K562 (cell line): ENCODE results near the gene SRSF9. TPM values are rescaled to one million over a fixed set of nuclear protein-coding genes. Genes with fewer than 3 reads are reported as not detected.

Experiments
- ARHGAP35 ChIP-seq: fragments of 450-650 bp; IDR thresholded peaks from 2 replicates; pipeline ENCODE4 v1.6.1; 2018; ENCODE audit not compliant: partially characterized antibody
- CCAR2 ChIP-seq: fragments of 200-400 bp; formaldehyde crosslinking; IDR thresholded peaks from 2 replicates; pipeline ENCODE4 v1.6.1; 2017; ENCODE audit warnings: mild to moderate bottlenecking, low read depth, low read length
- CREB5 ChIP-seq: fragments of 250-450 bp; sonication (Bioruptor Pico); IDR thresholded peaks from 2 replicates; pipeline ENCODE4 v1.5.0; 2020; ENCODE audit warnings: mild to moderate bottlenecking
- CREBBP ChIP-seq: IDR thresholded peaks from one replicate; pipeline ENCODE4 v1.6.1; 2012; ENCODE audit warnings: low read depth, mild to moderate bottlenecking, control low read depth, inconsistent platforms, low read length
- HNRNPLL ChIP-seq: fragments of 200-400 bp; formaldehyde crosslinking; IDR thresholded peaks from 2 replicates; pipeline ENCODE4 v1.6.1; 2017; ENCODE audit warnings: low read length, low read depth, mild to moderate bottlenecking; ENCODE audit not compliant: poor library complexity, severe bottlenecking
- IRF9 ChIP-seq: fragments of 450-650 bp; IDR thresholded peaks from 2 replicates; pipeline ENCODE4 v1.6.1; 2016; ENCODE audit warnings: missing biosample characterization, missing genetic modification characterization
- KLF6 ChIP-seq: fragments of 250-450 bp; sonication (Bioruptor Pico); IDR thresholded peaks from 2 replicates; pipeline ENCODE4 v1.4.0; 2020; ENCODE audit warnings: mild to moderate bottlenecking, moderate library complexity, borderline replicate concordance
- RFX7 ChIP-seq: fragments of 250-450 bp; sonication (Bioruptor Pico); IDR thresholded peaks from 2 replicates; pipeline ENCODE4 v1.5.1; 2021; ENCODE audit warnings: mild to moderate bottlenecking
- SETDB1 ChIP-seq: IDR thresholded peaks from one replicate; pipeline ENCODE4 v1.6.1; 2012; ENCODE audit warnings: low read length, control low read depth, inconsistent platforms
- SRSF9 ChIP-seq: fragments of 200-400 bp; formaldehyde crosslinking; IDR thresholded peaks from 2 replicates; pipeline ENCODE4 v1.6.1; 2017; ENCODE audit warnings: low read depth, low read length, borderline replicate concordance
- TAF15 ChIP-seq: fragments of 200-400 bp; formaldehyde crosslinking; IDR thresholded peaks from 2 replicates; pipeline ENCODE4 v1.6.1; 2017; ENCODE audit warnings: mild to moderate bottlenecking, low read depth, low read length, moderate library complexity
- TCF7 ChIP-seq: sonication (generic); IDR thresholded peaks from 2 replicates; pipeline ENCODE4 v1.6.1; 2016; ENCODE audit warnings: antibody characterized with exemption, borderline replicate concordance
- ZBTB1 ChIP-seq: sonication (generic); formaldehyde crosslinking; IDR thresholded peaks from 2 replicates; pipeline ENCODE4 v1.8.1; 2023; ENCODE audit warnings: missing genetic modification reagents, low read depth, mild to moderate bottlenecking, borderline replicate concordance
- ZBTB7A ChIP-seq: IDR thresholded peaks from 2 replicates; pipeline ENCODE4 v1.6.1; 2011; ENCODE audit warnings: low read depth, mild to moderate bottlenecking, low read length, moderate library complexity, borderline replicate concordance; ENCODE audit not compliant: control insufficient read depth
- ZBTB8A ChIP-seq: fragments of 450-650 bp; IDR thresholded peaks from 2 replicates; pipeline ENCODE4 v1.6.1; 2018; ENCODE audit warnings: mild to moderate bottlenecking, moderate library complexity; ENCODE audit not compliant: partially characterized antibody
- ZNF212 ChIP-seq: fragments of 450-650 bp; formaldehyde crosslinking; IDR thresholded peaks from 2 replicates; pipeline ENCODE4 v1.4.0; 2020; ENCODE audit warnings: mild to moderate bottlenecking
- ZNF3 ChIP-seq: fragments of 250-450 bp; sonication (Bioruptor Pico); IDR thresholded peaks from 2 replicates; pipeline ENCODE4 v1.5.0; 2021; ENCODE audit warnings: mild to moderate bottlenecking, moderate library complexity
- ZNF41 ChIP-seq: fragments of 250-450 bp; sonication (Bioruptor Pico); conservative IDR thresholded peaks from 2 replicates; pipeline ENCODE4 v1.4.0; 2020; ENCODE audit warnings: mild to moderate bottlenecking
- ZNF75A ChIP-seq: fragments of 450-650 bp; formaldehyde crosslinking; IDR thresholded peaks from 2 replicates; pipeline ENCODE4 v1.4.0; 2020; ENCODE audit warnings: mild to moderate bottlenecking
- polyA plus RNA-seq, 8 experiments: library from polyadenylated mRNA; depleted of rRNA in 4 of 8; stranded (reverse) in 5 of 8; unstranded in 3 of 8; fragments of >200 nt; fragmentation: Nextera tagmentation in 2 of 8; fragmentation: Illumina TruSeq in 1 of 8; extraction: Ambion mirVana in 2 of 8; extraction: Trizol in 1 of 8; gene quantifications; 2 replicates each; pipeline versions ENCODE4 v1.2.1 to v1.2.3, GENCODE V29; 2011 to 2014; ENCODE audit warnings: inconsistent platforms in 1 of 8, missing spikeins in 1 of 8
- total RNA-seq, 7 experiments: library from RNA; depleted of rRNA in 6 of 7; stranded (reverse); fragments of >200 nt in 6 of 7; fragmentation: Illumina TruSeq in 2 of 7; extraction: Trizol in 2 of 7; gene quantifications; 2 replicates each; pipeline versions ENCODE4 v1.2.1 to v1.2.3, GENCODE V29; 2011 to 2021; ENCODE audit warnings: low replicate concordance in 1 of 7
- TF ChIP-seq, protein P1 (sequence below): IDR thresholded peaks from 2 replicates; pipeline ENCODE4 v1.6.1; 2011; ENCODE audit not compliant: insufficient read length; ENCODE audit errors: extremely low read depth
- TF ChIP-seq, protein P2 (sequence below): fragments of 450-650 bp; IDR thresholded peaks from 2 replicates; pipeline ENCODE4 v1.6.1; 2017; ENCODE audit warnings: antibody characterized with exemption
- TF ChIP-seq, protein P3 (sequence below), 2 experiments: IDR thresholded peaks; 2 replicates each; pipeline ENCODE4 v1.6.1; 2011; ENCODE audit warnings: borderline replicate concordance in 1 of 2, control low read depth in 1 of 2, low read depth in 1 of 2, low read length in 1 of 2, mild to moderate bottlenecking in 1 of 2, mixed read lengths in 1 of 2, moderate library complexity in 1 of 2; ENCODE audit not compliant: insufficient read depth in 1 of 2, insufficient read length in 1 of 2, poor library complexity in 1 of 2, severe bottlenecking in 1 of 2; ENCODE audit errors: extremely low read depth in 1 of 2

SRSF9 gene
- total and polyA plus RNA-seq, 9 of the 15 experiments (the other 6 are each of a cell fraction or from before 2014, with no cell fraction given) = 40.3 to 291 (median 230) TPM

GRCh38 chr12:120469450-120470149, at the start of gene SRSF9 (continued):
- TF ChIP-seq CREBBP = no peak
- TF ChIP-seq ZNF41 (CRISPR knock-in tag) = no peak
- no peak for TF ChIP-seq ZNF3 (CRISPR knock-in tag)
- TF ChIP-seq, protein P1, sequence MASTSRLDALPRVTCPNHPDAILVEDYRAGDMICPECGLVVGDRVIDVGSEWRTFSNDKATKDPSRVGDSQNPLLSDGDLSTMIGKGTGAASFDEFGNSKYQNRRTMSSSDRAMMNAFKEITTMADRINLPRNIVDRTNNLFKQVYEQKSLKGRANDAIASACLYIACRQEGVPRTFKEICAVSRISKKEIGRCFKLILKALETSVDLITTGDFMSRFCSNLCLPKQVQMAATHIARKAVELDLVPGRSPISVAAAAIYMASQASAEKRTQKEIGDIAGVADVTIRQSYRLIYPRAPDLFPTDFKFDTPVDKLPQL = no peak
- no peak for TF ChIP-seq TCF7
- no peak for TF ChIP-seq TAF15
- no peak for TF ChIP-seq IRF9 (tag)
- no peak for TF ChIP-seq ZBTB8A
- TF ChIP-seq ARHGAP35 = no peak
- no peak for TF ChIP-seq HNRNPLL
- no peak for TF ChIP-seq ZNF75A (CRISPR knock-in tag)
- no peak for TF ChIP-seq KLF6 (CRISPR knock-in tag)
- no peak for TF ChIP-seq ZNF212 (CRISPR knock-in tag)
- peak; percentile 47; the same call in 1 of the 2 replicates for TF ChIP-seq ZBTB1 (CRISPR knock-in tag)
- TF ChIP-seq RFX7 (CRISPR knock-in tag) = no peak
- no peak for TF ChIP-seq SETDB1
- no peak for TF ChIP-seq CCAR2
- peak; percentile 73 for TF ChIP-seq ZBTB7A
- TF ChIP-seq SRSF9 = no peak
- TF ChIP-seq, protein P2, sequence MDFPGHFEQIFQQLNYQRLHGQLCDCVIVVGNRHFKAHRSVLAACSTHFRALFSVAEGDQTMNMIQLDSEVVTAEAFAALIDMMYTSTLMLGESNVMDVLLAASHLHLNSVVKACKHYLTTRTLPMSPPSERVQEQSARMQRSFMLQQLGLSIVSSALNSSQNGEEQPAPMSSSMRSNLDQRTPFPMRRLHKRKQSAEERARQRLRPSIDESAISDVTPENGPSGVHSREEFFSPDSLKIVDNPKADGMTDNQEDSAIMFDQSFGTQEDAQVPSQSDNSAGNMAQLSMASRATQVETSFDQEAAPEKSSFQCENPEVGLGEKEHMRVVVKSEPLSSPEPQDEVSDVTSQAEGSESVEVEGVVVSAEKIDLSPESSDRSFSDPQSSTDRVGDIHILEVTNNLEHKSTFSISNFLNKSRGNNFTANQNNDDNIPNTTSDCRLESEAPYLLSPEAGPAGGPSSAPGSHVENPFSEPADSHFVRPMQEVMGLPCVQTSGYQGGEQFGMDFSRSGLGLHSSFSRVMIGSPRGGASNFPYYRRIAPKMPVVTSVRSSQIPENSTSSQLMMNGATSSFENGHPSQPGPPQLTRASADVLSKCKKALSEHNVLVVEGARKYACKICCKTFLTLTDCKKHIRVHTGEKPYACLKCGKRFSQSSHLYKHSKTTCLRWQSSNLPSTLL = no peak
- TF ChIP-seq CREB5 = no peak
- TF ChIP-seq, protein P3, sequence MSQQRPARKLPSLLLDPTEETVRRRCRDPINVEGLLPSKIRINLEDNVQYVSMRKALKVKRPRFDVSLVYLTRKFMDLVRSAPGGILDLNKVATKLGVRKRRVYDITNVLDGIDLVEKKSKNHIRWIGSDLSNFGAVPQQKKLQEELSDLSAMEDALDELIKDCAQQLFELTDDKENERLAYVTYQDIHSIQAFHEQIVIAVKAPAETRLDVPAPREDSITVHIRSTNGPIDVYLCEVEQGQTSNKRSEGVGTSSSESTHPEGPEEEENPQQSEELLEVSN (IDR thresholded peaks at IDR 0.05; ENCODE audit: borderline replicate concordance in 1 of 2, extremely low read depth in 1 of 2, insufficient read depth in 1 of 2, insufficient read length in 1 of 2, low read depth in 1 of 2, low read length in 1 of 2, poor library complexity in 1 of 2, severe bottlenecking in 1 of 2) = peak in 1 of 2 experiments; percentile 88
